ENCODE measurements around the gene HLA-DMA. TPM values are rescaled to one million over a fixed set of nuclear protein-coding genes. Genes with fewer than 3 reads are reported as not detected.

Gene HLA-DMA
- total and polyA plus RNA-seq, 2 of the 13 experiments (the other 11 are each of a cell fraction or from before 2014, with no cell fraction given): 0.70 to 0.71 TPM

GRCh38 chr6:32967151-32968091 is 14.5 kb upstream of the HLA-DMA start (continued):
- TF ChIP-seq, protein P1, sequence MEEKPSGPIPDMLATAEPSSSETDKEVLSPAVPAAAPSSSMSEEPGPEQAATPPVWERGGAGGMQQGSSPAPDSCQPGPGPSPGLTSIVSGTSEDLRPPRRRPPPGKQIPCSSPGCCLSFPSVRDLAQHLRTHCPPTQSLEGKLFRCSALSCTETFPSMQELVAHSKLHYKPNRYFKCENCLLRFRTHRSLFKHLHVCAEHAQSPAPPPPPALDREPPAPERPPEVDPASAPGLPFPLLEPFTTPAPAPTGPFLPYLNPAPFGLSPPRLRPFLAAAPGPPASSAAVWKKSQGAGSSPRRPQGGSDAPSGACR (CRISPR knock-in tag; IDR thresholded peaks at IDR 0.05): 0 out of 2 replicates have a peak, but pooled peaks have one; percentile 72
- peak; percentile 92 for TF ChIP-seq ZNF710 (CRISPR knock-in tag; IDR thresholded peaks at IDR 0.05; ENCODE audit: borderline replicate concordance)
- no peak for TF ChIP-seq PRDM10 (CRISPR knock-in tag; IDR thresholded peaks at IDR 0.05; ENCODE audit: low read depth)
- peak; percentile 28; the same call in 1 of the 2 replicates for TF ChIP-seq RXRB (CRISPR knock-in tag; IDR thresholded peaks at IDR 0.05; ENCODE audit: borderline replicate concordance)
- TF ChIP-seq, protein P2, sequence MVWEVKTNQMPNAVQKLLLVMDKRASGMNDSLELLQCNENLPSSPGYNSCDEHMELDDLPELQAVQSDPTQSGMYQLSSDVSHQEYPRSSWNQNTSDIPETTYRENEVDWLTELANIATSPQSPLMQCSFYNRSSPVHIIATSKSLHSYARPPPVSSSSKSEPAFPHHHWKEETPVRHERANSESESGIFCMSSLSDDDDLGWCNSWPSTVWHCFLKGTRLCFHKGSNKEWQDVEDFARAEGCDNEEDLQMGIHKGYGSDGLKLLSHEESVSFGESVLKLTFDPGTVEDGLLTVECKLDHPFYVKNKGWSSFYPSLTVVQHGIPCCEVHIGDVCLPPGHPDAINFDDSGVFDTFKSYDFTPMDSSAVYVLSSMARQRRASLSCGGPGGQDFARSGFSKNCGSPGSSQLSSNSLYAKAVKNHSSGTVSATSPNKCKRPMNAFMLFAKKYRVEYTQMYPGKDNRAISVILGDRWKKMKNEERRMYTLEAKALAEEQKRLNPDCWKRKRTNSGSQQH (CRISPR knock-in tag; IDR thresholded peaks at IDR 0.05; ENCODE audit: low read depth): no peak; the same call in 1 of the 2 replicates
- TF ChIP-seq IKZF1 (IDR thresholded peaks at IDR 0.05): no peak
- no peak for TF ChIP-seq HOXD1 (CRISPR knock-in tag; IDR thresholded peaks at IDR 0.05)
- TF ChIP-seq KDM6A (CRISPR knock-in tag; IDR thresholded peaks at IDR 0.05; ENCODE audit: low read depth): no peak
- TF ChIP-seq ZNF180 (CRISPR knock-in tag; IDR thresholded peaks at IDR 0.05; ENCODE audit: borderline replicate concordance, low read depth): no peak
- no peak for TF ChIP-seq ZNF784 (CRISPR knock-in tag; IDR thresholded peaks at IDR 0.05; ENCODE audit: borderline replicate concordance)
- TF ChIP-seq HDAC1 (CRISPR knock-in tag; IDR thresholded peaks at IDR 0.05): peak; percentile 34
- no peak for TF ChIP-seq REL (CRISPR knock-in tag; conservative IDR thresholded peaks at IDR 0.05)
- peak; percentile 81 for TF ChIP-seq ELF1 (CRISPR knock-in tag; IDR thresholded peaks at IDR 0.05)
- TF ChIP-seq MAF1 (CRISPR knock-in tag; IDR thresholded peaks at IDR 0.05; ENCODE audit: borderline replicate concordance): no peak
- no peak for TF ChIP-seq HMGA1 (CRISPR knock-in tag; conservative IDR thresholded peaks at IDR 0.05)
- no peak for TF ChIP-seq FLYWCH1 (CRISPR knock-in tag; IDR thresholded peaks at IDR 0.05)
- no peak for TF ChIP-seq MATR3 (CRISPR knock-in tag; IDR thresholded peaks at IDR 0.05)
- no peak for TF ChIP-seq ZNF563 (CRISPR knock-in tag; IDR thresholded peaks at IDR 0.05)
- TF ChIP-seq ZFAT (CRISPR knock-in tag; conservative IDR thresholded peaks at IDR 0.05): no peak
- no peak for TF ChIP-seq ZBTB3 (CRISPR knock-in tag; IDR thresholded peaks at IDR 0.05; ENCODE audit: borderline replicate concordance, low read depth)
- TF ChIP-seq RAD51 (IDR thresholded peaks at IDR 0.05; ENCODE audit: borderline replicate concordance): no peak
